Measurements from ENCODE around the gene ST3GAL5.

DNA sequence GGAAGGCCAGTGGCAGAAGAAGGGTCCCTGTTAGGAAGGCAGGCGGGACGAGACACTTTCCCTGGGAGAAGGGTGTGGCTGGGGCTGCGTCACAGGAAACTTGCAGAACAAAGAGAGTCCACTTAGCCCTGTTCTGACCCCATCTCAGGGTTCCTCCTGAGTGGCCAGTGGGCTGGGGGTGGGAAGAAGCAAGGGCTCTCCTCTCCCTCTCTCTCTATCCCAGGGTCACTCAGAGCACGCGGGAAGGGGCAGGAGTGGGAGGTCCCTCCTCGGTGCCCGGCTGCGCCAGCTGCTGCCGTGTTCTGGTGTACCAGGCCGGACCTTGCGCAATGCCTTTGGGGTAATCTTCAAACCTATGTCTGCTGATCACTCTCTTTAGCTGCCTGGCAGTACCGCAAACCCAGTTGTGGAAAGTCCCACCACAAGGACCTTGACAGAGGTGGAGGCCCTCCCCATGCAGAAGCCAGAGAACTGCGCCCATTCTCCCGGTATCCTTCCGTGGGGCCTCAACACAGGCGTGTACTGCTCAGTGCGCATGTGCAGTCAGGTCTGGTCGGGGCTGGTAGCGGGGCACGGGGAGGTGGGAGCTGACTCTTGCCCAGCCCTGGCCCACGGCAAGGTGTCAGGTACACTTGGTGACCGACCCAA, 47.8 kb upstream of the ST3GAL5 start:
- TF ChIP-seq, protein P1, sequence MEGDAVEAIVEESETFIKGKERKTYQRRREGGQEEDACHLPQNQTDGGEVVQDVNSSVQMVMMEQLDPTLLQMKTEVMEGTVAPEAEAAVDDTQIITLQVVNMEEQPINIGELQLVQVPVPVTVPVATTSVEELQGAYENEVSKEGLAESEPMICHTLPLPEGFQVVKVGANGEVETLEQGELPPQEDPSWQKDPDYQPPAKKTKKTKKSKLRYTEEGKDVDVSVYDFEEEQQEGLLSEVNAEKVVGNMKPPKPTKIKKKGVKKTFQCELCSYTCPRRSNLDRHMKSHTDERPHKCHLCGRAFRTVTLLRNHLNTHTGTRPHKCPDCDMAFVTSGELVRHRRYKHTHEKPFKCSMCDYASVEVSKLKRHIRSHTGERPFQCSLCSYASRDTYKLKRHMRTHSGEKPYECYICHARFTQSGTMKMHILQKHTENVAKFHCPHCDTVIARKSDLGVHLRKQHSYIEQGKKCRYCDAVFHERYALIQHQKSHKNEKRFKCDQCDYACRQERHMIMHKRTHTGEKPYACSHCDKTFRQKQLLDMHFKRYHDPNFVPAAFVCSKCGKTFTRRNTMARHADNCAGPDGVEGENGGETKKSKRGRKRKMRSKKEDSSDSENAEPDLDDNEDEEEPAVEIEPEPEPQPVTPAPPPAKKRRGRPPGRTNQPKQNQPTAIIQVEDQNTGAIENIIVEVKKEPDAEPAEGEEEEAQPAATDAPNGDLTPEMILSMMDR (IDR thresholded peaks at IDR 0.05), result no peak
- no peak for TF ChIP-seq POLR2AphosphoS5 (IDR thresholded peaks at IDR 0.05)
